ENCODE measurements around the gene GALNT2. TPM values are rescaled to one million over a fixed set of nuclear protein-coding genes. Genes with fewer than 3 reads are reported as not detected.

Gene GALNT2
- total and polyA plus RNA-seq, 10 of the 15 experiments (the other 5 are each of a cell fraction or from before 2014, with no cell fraction given), result 0.52 to 27.7 (median 16.3) TPM

DNA sequence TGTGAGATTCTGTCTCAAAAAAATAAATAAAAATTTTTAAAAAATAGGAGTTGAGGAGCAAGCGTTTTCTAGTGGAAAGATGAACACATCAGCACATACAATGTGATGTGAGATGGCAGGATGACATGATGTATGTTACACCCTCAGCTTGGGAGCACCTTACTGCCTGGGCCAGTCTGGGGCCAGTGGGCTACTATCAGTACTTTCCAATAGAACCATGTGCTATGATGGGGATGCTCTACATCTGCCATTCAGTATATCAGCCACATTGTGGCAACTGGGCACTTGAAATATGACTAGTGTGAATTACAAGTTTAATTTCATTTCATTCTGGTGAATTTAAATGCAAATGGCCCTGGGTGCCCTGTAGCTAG is 203.1 kb downstream of the GALNT2 start:
- Histone ChIP-seq H2AFZ (ENCODE audit: control insufficient read depth, low read depth, low read length) (0 out of 2 replicates have a peak overlapping the region, but pooled peaks have one; percentile 8), H3K4me3 (no peak overlapping the region), H3K79me2 (ENCODE audit: control insufficient read depth, insufficient read depth, low read length) (no peaks in the 10 kb centered on the region), H3K4me1 (ENCODE audit: control insufficient read depth, insufficient read depth, low read length) (peaks cover 13% of the 10 kb centered on the region), H4K20me1 (ENCODE audit: control insufficient read depth, insufficient read depth) (no peaks in the 10 kb centered on the region), H3K27me3 (replicated peaks in 1 of 2; ENCODE audit: control insufficient read depth in 2 of 2, insufficient read depth in 2 of 2, low read length in 1 of 2) (no peaks in the 10 kb centered on the region), H3K27ac (ENCODE audit: control insufficient read depth, insufficient read depth) (peak overlapping the region; percentile 40), H3K9me3 (replicated peaks; ENCODE audit: control insufficient read depth, insufficient read depth, low read length) (no peaks in the 10 kb centered on the region), H3K9ac (ENCODE audit: control insufficient read depth, insufficient read depth, low read length) (no peak overlapping the region), H3K36me3 (ENCODE audit: control insufficient read depth in 2 of 2, insufficient read depth in 2 of 2, low read length in 1 of 2) (peaks cover 0 to 7% of the 10 kb centered on the region in 2 experiments; a peak in 2 of 4 replicates), H3K4me2 (ENCODE audit: control insufficient read depth, insufficient read depth) (peak overlapping the region; percentile 87)
- SMC1A ChIA-PET (ENCODE audit: uncharacterized antibody, unreplicated experiment), result interaction anchor here (0.6 to 1.0 kb wide), 2 partner anchors 37 to 136 kb away, joined by 3 to 4 read pairs; no protein-coding TSS in a partner anchor
- RAD21 ChIA-PET (ENCODE audit: unreplicated experiment), result interaction anchor here (1.4 kb wide), 1 partner anchor 160 kb away, joined by 5 read pairs; no protein-coding TSS in a partner anchor
- ATAC-seq (peak; percentile 21), DNase-seq (ENCODE audit: low read depth, low spot score) (no peak), FAIRE-seq (peak; percentile 38)
- 100% methylated on average over 1 of the region's 1 CpG for WGBS (ENCODE audit: insufficient coverage, insufficient replicate concordance, low lambda C conversion rate, missing lambda C conversion rate)
- POLR2A ChIA-PET, result no interaction called here
- CTCF ChIA-PET, result interaction anchor here (0.6 to 0.7 kb wide), 2 partner anchors 159 to 166 kb away, joined by 3 to 4 read pairs; no protein-coding TSS in a partner anchor
- in situ Hi-C loops (cut with MboI), result no loop called here
- BruUV-seq (replicated peaks), result no TSS peak
- intact Hi-C loops (cut with micrococcal nuclease; ENCODE audit: unreplicated experiment), result no loop called here
- TF ChIP-seq, protein P1, sequence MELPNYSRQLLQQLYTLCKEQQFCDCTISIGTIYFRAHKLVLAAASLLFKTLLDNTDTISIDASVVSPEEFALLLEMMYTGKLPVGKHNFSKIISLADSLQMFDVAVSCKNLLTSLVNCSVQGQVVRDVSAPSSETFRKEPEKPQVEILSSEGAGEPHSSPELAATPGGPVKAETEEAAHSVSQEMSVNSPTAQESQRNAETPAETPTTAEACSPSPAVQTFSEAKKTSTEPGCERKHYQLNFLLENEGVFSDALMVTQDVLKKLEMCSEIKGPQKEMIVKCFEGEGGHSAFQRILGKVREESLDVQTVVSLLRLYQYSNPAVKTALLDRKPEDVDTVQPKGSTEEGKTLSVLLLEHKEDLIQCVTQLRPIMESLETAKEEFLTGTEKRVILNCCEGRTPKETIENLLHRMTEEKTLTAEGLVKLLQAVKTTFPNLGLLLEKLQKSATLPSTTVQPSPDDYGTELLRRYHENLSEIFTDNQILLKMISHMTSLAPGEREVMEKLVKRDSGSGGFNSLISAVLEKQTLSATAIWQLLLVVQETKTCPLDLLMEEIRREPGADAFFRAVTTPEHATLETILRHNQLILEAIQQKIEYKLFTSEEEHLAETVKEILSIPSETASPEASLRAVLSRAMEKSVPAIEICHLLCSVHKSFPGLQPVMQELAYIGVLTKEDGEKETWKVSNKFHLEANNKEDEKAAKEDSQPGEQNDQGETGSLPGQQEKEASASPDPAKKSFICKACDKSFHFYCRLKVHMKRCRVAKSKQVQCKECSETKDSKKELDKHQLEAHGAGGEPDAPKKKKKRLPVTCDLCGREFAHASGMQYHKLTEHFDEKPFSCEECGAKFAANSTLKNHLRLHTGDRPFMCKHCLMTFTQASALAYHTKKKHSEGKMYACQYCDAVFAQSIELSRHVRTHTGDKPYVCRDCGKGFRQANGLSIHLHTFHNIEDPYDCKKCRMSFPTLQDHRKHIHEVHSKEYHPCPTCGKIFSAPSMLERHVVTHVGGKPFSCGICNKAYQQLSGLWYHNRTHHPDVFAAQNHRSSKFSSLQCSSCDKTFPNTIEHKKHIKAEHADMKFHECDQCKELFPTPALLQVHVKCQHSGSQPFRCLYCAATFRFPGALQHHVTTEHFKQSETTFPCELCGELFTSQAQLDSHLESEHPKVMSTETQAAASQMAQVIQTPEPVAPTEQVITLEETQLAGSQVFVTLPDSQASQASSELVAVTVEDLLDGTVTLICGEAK (IDR thresholded peaks at IDR 0.05; ENCODE audit: borderline replicate concordance), result no peak
- no peak for TF ChIP-seq NBN (IDR thresholded peaks at IDR 0.05)
- no peak for TF ChIP-seq SREBF1 (IDR thresholded peaks at IDR 0.05; ENCODE audit: low read length)
- TF ChIP-seq, protein P2, sequence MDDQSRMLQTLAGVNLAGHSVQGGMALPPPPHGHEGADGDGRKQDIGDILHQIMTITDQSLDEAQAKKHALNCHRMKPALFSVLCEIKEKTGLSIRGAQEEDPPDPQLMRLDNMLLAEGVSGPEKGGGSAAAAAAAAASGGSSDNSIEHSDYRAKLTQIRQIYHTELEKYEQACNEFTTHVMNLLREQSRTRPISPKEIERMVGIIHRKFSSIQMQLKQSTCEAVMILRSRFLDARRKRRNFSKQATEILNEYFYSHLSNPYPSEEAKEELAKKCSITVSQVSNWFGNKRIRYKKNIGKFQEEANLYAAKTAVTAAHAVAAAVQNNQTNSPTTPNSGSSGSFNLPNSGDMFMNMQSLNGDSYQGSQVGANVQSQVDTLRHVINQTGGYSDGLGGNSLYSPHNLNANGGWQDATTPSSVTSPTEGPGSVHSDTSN (IDR thresholded peaks at IDR 0.05; ENCODE audit: insufficient replicate concordance, low read depth, low read length), result no peak
- no peak for TF ChIP-seq MEF2B (IDR thresholded peaks at IDR 0.05; ENCODE audit: partially characterized antibody, poor library complexity, severe bottlenecking)
- no peak for TF ChIP-seq GATAD2B (conservative IDR thresholded peaks at IDR 0.05; ENCODE audit: low read depth)
- no peak for TF ChIP-seq SP1 (IDR thresholded peaks at IDR 0.05; ENCODE audit: low read depth, low read length)
- no peak for TF ChIP-seq FOXM1 (IDR thresholded peaks at IDR 0.05; ENCODE audit: low read depth, low read length)
- TF ChIP-seq ZZZ3 (IDR thresholded peaks at IDR 0.05; ENCODE audit: control insufficient read depth, insufficient read length, low read depth), result no peak
- TF ChIP-seq, protein P3, sequence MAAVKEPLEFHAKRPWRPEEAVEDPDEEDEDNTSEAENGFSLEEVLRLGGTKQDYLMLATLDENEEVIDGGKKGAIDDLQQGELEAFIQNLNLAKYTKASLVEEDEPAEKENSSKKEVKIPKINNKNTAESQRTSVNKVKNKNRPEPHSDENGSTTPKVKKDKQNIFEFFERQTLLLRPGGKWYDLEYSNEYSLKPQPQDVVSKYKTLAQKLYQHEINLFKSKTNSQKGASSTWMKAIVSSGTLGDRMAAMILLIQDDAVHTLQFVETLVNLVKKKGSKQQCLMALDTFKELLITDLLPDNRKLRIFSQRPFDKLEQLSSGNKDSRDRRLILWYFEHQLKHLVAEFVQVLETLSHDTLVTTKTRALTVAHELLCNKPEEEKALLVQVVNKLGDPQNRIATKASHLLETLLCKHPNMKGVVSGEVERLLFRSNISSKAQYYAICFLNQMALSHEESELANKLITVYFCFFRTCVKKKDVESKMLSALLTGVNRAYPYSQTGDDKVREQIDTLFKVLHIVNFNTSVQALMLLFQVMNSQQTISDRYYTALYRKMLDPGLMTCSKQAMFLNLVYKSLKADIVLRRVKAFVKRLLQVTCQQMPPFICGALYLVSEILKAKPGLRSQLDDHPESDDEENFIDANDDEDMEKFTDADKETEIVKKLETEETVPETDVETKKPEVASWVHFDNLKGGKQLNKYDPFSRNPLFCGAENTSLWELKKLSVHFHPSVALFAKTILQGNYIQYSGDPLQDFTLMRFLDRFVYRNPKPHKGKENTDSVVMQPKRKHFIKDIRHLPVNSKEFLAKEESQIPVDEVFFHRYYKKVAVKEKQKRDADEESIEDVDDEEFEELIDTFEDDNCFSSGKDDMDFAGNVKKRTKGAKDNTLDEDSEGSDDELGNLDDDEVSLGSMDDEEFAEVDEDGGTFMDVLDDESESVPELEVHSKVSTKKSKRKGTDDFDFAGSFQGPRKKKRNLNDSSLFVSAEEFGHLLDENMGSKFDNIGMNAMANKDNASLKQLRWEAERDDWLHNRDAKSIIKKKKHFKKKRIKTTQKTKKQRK (IDR thresholded peaks at IDR 0.05; ENCODE audit: low read depth, low read length), result no peak
- TF ChIP-seq EED (IDR thresholded peaks at IDR 0.05; ENCODE audit: low read depth), result no peak
- no peak for TF ChIP-seq SMAD1 (IDR thresholded peaks at IDR 0.05; ENCODE audit: low read depth, partially characterized antibody)
- no peak for TF ChIP-seq POLR2AphosphoS5 (IDR thresholded peaks at IDR 0.05; ENCODE audit: low read length)
- TF ChIP-seq ZNF24 (IDR thresholded peaks at IDR 0.05), result no peak
- no peak for TF ChIP-seq SREBF2 (IDR thresholded peaks at IDR 0.05; ENCODE audit: low read length)
